Keratinocyte (primary cell): Measurements from ENCODE around the gene SH3RF1. TPM values are rescaled to one million over a fixed set of nuclear protein-coding genes. Genes with fewer than 3 reads are reported as not detected.

Experiments used
- DNase-seq: peaks from one replicate; pipeline ENCODE4 v3.0.0-alpha.2; 2011; ENCODE audit warnings: low read depth, missing footprints, low spot score
- FAIRE-seq: peaks from 2 replicates; lab custom pipeline; 2011; peaks lifted over from hg19 to GRCh38; lab: Jason Lieb, UNC
- H2AFZ ChIP-seq: 2 replicates; pipeline ENCODE4 v1.6.0; 2012; ENCODE audit warnings: low read length, control low read depth, inconsistent platforms; ENCODE audit not compliant: control insufficient read depth
- H3K27ac ChIP-seq: 2 replicates; pipeline ENCODE4 v1.5.1; 2011; ENCODE audit warnings: low read length; ENCODE audit not compliant: control insufficient read depth, insufficient read depth
- H3K27me3 ChIP-seq: 3 replicates; pipeline ENCODE4 v1.6.0; 2011; ENCODE audit warnings: low read length; ENCODE audit not compliant: control insufficient read depth, insufficient read depth; ENCODE audit errors: extremely low read depth
- H3K36me3 ChIP-seq, 2 experiments: 2 replicates in 1 of 2; 3 replicates in 1 of 2; pipeline ENCODE4 v1.5.1; 2011; ENCODE audit warnings: low read length in 2 of 2, mild to moderate bottlenecking in 1 of 2; ENCODE audit not compliant: control insufficient read depth in 2 of 2, insufficient read depth in 2 of 2; ENCODE audit errors: extremely low read depth in 1 of 2
- H3K4me1 ChIP-seq: 3 replicates; pipeline ENCODE4 v1.5.1; 2011; ENCODE audit warnings: low read length; ENCODE audit not compliant: control insufficient read depth, insufficient read depth; ENCODE audit errors: extremely low read depth
- H3K4me2 ChIP-seq: 3 replicates; pipeline ENCODE4 v1.6.0; 2011; ENCODE audit warnings: low read depth, low read length; ENCODE audit not compliant: control insufficient read depth, insufficient read depth; ENCODE audit errors: extremely low read depth
- H3K4me3 ChIP-seq, 3 experiments: fragments of 200-600 bp in 1 of 3; sonication (generic) in 1 of 3; 2 replicates in 2 of 3; 3 replicates in 1 of 3; pipeline ENCODE4 v1.5.1; 2011 to 2016; ENCODE audit warnings: low read length in 3 of 3, mild to moderate bottlenecking in 3 of 3, control low read depth in 2 of 3, inconsistent platforms in 1 of 3, low read depth in 1 of 3, mixed read lengths in 1 of 3, mixed run types in 1 of 3, moderate library complexity in 1 of 3; ENCODE audit not compliant: control insufficient read depth in 2 of 3, insufficient read depth in 2 of 3; ENCODE audit errors: extremely low read depth in 1 of 3
- H3K79me2 ChIP-seq: 2 replicates; pipeline ENCODE4 v1.6.0; 2012; ENCODE audit warnings: low read length; ENCODE audit not compliant: control insufficient read depth, insufficient read depth
- H3K9ac ChIP-seq: 3 replicates; pipeline ENCODE4 v1.6.0; 2011; ENCODE audit warnings: low read length; ENCODE audit not compliant: control insufficient read depth, insufficient read depth; ENCODE audit errors: extremely low read depth
- H3K9me1 ChIP-seq: 3 replicates; pipeline ENCODE4 v1.6.0; 2011; ENCODE audit warnings: low read length; ENCODE audit not compliant: control insufficient read depth, insufficient read depth; ENCODE audit errors: extremely low read depth
- H3K9me3 ChIP-seq: 2 replicates; pipeline ENCODE4 v1.5.1; 2012; ENCODE audit warnings: low read depth, low read length; ENCODE audit not compliant: control insufficient read depth
- H4K20me1 ChIP-seq: 3 replicates; pipeline ENCODE4 v1.6.0; 2011; ENCODE audit warnings: low read length; ENCODE audit not compliant: control insufficient read depth, insufficient read depth; ENCODE audit errors: extremely low read depth
- CTCF ChIP-seq, 3 experiments: IDR thresholded peaks in 1 of 3; conservative IDR thresholded peaks in 1 of 3; optimal IDR thresholded peaks in 1 of 3; 2 replicates in 2 of 3; 3 replicates in 1 of 3; pipeline versions ENCODE3 to v1.5.1; 2011; ENCODE audit warnings: low read length in 3 of 3, mild to moderate bottlenecking in 3 of 3, moderate library complexity in 2 of 3, control low read depth in 1 of 3, inconsistent platforms in 1 of 3; ENCODE audit not compliant: insufficient read depth in 2 of 3; ENCODE audit errors: extremely low read depth in 1 of 3
- EZH2 ChIP-seq: IDR thresholded peaks from one replicate; pipeline ENCODE4 v1.6.1; 2012; ENCODE audit warnings: inconsistent platforms, mild to moderate bottlenecking, low read length, moderate library complexity
- dilution Hi-C: fragments of 300-500 bp; cut with MboI; formaldehyde crosslinking; loops from one replicate; pipeline ENCODE4 v1.7.0; 2020; ENCODE audit warnings: low sequenced_read_pairs; ENCODE audit not compliant: extremely low pct_ligation_motif_present
- polyA plus RNA-seq, 5 experiments: library from polyadenylated mRNA; depleted of rRNA in 3 of 5; stranded (reverse) in 3 of 5; stranded (forward) in 1 of 5; unstranded in 1 of 5; fragments of >200 nt; gene quantifications; 1 replicate in 1 of 5; 2 replicates in 3 of 5; 3 replicates in 1 of 5; pipeline versions ENCODE4 v1.2.1 to v1.2.3, GENCODE V29; 2011 to 2012; ENCODE audit warnings: missing spikeins in 2 of 5, low read depth in 1 of 5, low replicate concordance in 1 of 5

SH3RF1 gene
- polyA plus RNA-seq, 1 donor (not counting 4 experiments of a cell fraction or from before 2014, with no cell fraction given): 9.5 TPM

GRCh38 chr4:169064296-169064695, 206.5 kb downstream of the SH3RF1 start:
- TF ChIP-seq CTCF (optimal IDR thresholded peaks at IDR 0.05 in 1 of 3, IDR thresholded peaks at IDR 0.05 in 1 of 3, conservative IDR thresholded peaks at IDR 0.05 in 1 of 3; ENCODE audit: extremely low read depth in 1 of 3, insufficient read depth in 2 of 3, low read length in 3 of 3): no peak
- TF ChIP-seq EZH2: no peak
- H2AFZ ChIP-seq: peak overlapping the region; percentile 30
- H3K36me3 ChIP-seq: no peaks in the 10 kb centered on the region
- peak; percentile 84 for FAIRE-seq
- peak; percentile 40 for DNase-seq
- H3K4me3 ChIP-seq: no peak overlapping the region
- H4K20me1 ChIP-seq: no peaks in the 10 kb centered on the region
- peaks cover 53% of the 10 kb centered on the region for H3K4me1 ChIP-seq
- dilution Hi-C loops: no loop called here
- no peak overlapping the region for H3K4me2 ChIP-seq
- no peaks in the 10 kb centered on the region for H3K79me2 ChIP-seq
- H3K9me3 ChIP-seq: no peaks in the 10 kb centered on the region
- peak overlapping the region; percentile 24 for H3K27ac ChIP-seq
- no peak overlapping the region for H3K9ac ChIP-seq
- no peaks in the 10 kb centered on the region for H3K27me3 ChIP-seq
- H3K9me1 ChIP-seq: no peaks in the 10 kb centered on the region

- H3K4me2 ChIP-seq: no peak overlapping the region
- H2AFZ ChIP-seq: no peak overlapping the region
- no peaks in the 10 kb centered on the region for H3K9me1 ChIP-seq
- H4K20me1 ChIP-seq: no peaks in the 10 kb centered on the region
- no peak overlapping the region for H3K9ac ChIP-seq
- FAIRE-seq (peak; percentile 70), DNase-seq (no peak)
- dilution Hi-C loops: no loop called here
- H3K27ac ChIP-seq: no peak overlapping the region
- H3K36me3 ChIP-seq: no peaks in the 10 kb centered on the region
- H3K4me3 ChIP-seq: no peak overlapping the region
- H3K27me3 ChIP-seq: no peaks in the 10 kb centered on the region
- TF ChIP-seq CTCF (optimal IDR thresholded peaks at IDR 0.05 in 1 of 3, IDR thresholded peaks at IDR 0.05 in 1 of 3, conservative IDR thresholded peaks at IDR 0.05 in 1 of 3; ENCODE audit: extremely low read depth in 1 of 3, insufficient read depth in 2 of 3, low read length in 3 of 3): no peak
- no peak for TF ChIP-seq EZH2
- no peaks in the 10 kb centered on the region for H3K9me3 ChIP-seq
- H3K79me2 ChIP-seq: no peaks in the 10 kb centered on the region
- peaks cover 45% of the 10 kb centered on the region for H3K4me1 ChIP-seq
These were observed 207.3 kb downstream of the SH3RF1 start for GRCh38 chr4:169063441-169063840.
